ENCODE data around the gene ITIH6.

DNA sequence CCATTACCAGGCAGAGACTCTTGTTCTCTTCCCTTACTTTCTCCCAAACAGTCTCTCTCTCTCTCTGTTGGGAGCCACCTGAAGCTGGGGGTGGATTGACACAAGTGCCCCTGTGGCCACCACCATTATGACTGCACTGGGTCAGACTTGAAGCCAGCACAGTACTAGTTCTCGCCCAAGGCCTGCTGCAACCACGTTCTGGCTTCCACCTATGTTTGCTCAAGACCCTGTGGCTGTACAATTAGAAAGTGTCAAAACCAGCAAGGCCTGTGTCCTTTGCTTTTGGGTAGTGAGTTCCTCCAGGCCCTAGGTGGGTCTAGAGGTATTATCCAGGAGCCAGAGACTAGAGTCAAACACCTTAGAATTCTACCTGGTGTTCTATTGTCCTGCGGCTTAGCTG is 40.5 kb upstream of the ITIH6 start:
- TF ChIP-seq, protein P1, sequence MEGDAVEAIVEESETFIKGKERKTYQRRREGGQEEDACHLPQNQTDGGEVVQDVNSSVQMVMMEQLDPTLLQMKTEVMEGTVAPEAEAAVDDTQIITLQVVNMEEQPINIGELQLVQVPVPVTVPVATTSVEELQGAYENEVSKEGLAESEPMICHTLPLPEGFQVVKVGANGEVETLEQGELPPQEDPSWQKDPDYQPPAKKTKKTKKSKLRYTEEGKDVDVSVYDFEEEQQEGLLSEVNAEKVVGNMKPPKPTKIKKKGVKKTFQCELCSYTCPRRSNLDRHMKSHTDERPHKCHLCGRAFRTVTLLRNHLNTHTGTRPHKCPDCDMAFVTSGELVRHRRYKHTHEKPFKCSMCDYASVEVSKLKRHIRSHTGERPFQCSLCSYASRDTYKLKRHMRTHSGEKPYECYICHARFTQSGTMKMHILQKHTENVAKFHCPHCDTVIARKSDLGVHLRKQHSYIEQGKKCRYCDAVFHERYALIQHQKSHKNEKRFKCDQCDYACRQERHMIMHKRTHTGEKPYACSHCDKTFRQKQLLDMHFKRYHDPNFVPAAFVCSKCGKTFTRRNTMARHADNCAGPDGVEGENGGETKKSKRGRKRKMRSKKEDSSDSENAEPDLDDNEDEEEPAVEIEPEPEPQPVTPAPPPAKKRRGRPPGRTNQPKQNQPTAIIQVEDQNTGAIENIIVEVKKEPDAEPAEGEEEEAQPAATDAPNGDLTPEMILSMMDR (IDR thresholded peaks at IDR 0.05) = no peak
- TF ChIP-seq POLR2A (IDR thresholded peaks at IDR 0.05) = no peak

Measured in right lobe of liver (tissue), 4 donors.